A549 (cell line): ENCODE measurements around the gene TBRG4. TPM values are rescaled to one million over a fixed set of nuclear protein-coding genes. Genes with fewer than 3 reads are reported as not detected.

Experiments
- ATAC-seq, 2 experiments: fragments of 200-7000 bp in 1 of 2; fragments of >200 bp in 1 of 2; cut with Nextera tagmentation in 1 of 2; cut with Tn5 transposase in 1 of 2; 3 replicates each; pipeline versions ENCODE4 v1.8.0 to v1.9.1; 2018 to 2020; ENCODE audit warnings: mild to moderate bottlenecking in 1 of 2, moderate library complexity in 1 of 2
- CTCF ChIA-PET: fragments of 300-600 bp; sonication (Branson Sonifier 250); formaldehyde crosslinking; extraction: SDS; loops from one replicate; lab custom pipeline; 2021; ENCODE audit warnings: antibody characterized with exemption, inconsistent platforms; lab: Yijun Ruan, JAX
- POLR2A ChIA-PET: fragments of 350-600 bp; formaldehyde crosslinking; extraction: SDS; loops from one replicate; lab custom pipeline; 2021; ENCODE audit warnings: antibody characterized with exemption, inconsistent platforms; lab: Yijun Ruan, JAX
- DNase-seq, 2 experiments: peaks; one replicate each; pipeline versions ENCODE4 v3.0.0 to v3.0.0-alpha.2; 2011 to 2016; ENCODE audit warnings: low read depth in 1 of 2, low spot score in 1 of 2
- FAIRE-seq: peaks from 2 replicates; lab custom pipeline; 2011; peaks lifted over from hg19 to GRCh38; lab: Jason Lieb, UNC
- H3K27ac ChIP-seq, 2 experiments: fragments of >200 bp; sonication (Bioruptor Twin); formaldehyde crosslinking; 3 replicates each; pipeline ENCODE4 v1.5.1; 2016 to 2017
- H3K4me1 ChIP-seq: fragments of >200 bp; sonication (Bioruptor Twin); formaldehyde crosslinking; 3 replicates; pipeline ENCODE4 v1.6.1; 2016
- H3K4me2 ChIP-seq: fragments of >200 bp; sonication (Bioruptor Twin); formaldehyde crosslinking; 3 replicates; pipeline ENCODE4 v1.6.1; 2016
- H3K4me3 ChIP-seq: fragments of >200 bp; sonication (Bioruptor Twin); formaldehyde crosslinking; 3 replicates; pipeline ENCODE4 v1.5.1; 2016
- H3K9me3 ChIP-seq: fragments of >200 bp; sonication (Bioruptor Twin); formaldehyde crosslinking; 3 replicates; pipeline ENCODE4 v1.6.1; 2016
- BCL3 ChIP-seq: fragments of >200 bp; sonication (Bioruptor Twin); formaldehyde crosslinking; IDR thresholded peaks from 3 replicates; pipeline ENCODE4 v1.6.1; 2016
- CBX2 ChIP-seq: fragments of 200-600 bp; sonication (generic); IDR thresholded peaks from 2 replicates; pipeline ENCODE4 v1.6.1; 2016; ENCODE audit warnings: low read depth, mild to moderate bottlenecking, borderline replicate concordance
- CEBPB ChIP-seq, 2 experiments: fragments of >200 bp in 1 of 2; sonication (Bioruptor Twin) in 1 of 2; formaldehyde crosslinking in 1 of 2; IDR thresholded peaks; 2 replicates each; pipeline ENCODE4 v1.6.1; 2012 to 2016
- CHD2 ChIP-seq: fragments of 150-350 bp; IDR thresholded peaks from 2 replicates; pipeline ENCODE4 v1.6.1; 2014; ENCODE audit warnings: low read length; ENCODE audit not compliant: partially characterized antibody
- CHD4 ChIP-seq: fragments of 200-600 bp; sonication (generic); IDR thresholded peaks from 2 replicates; pipeline ENCODE4 v1.6.1; 2016; ENCODE audit warnings: antibody characterized with exemption, mild to moderate bottlenecking, borderline replicate concordance
- E2F6 ChIP-seq: IDR thresholded peaks from 2 replicates; pipeline ENCODE4 v1.6.1; 2012; ENCODE audit warnings: low read depth, borderline replicate concordance
- ELK1 ChIP-seq: fragments of 150-350 bp; IDR thresholded peaks from 2 replicates; pipeline ENCODE4 v1.6.1; 2014; ENCODE audit warnings: low read depth, mild to moderate bottlenecking, low read length
- FOSL2 ChIP-seq, 2 experiments: fragments of 450-650 bp in 1 of 2; fragments of >200 bp in 1 of 2; sonication (Bioruptor Twin) in 1 of 2; formaldehyde crosslinking; IDR thresholded peaks; 2 replicates each; pipeline versions ENCODE4 v1.5.0 to v1.6.1; 2016 to 2020; ENCODE audit warnings: mild to moderate bottlenecking in 1 of 2, moderate library complexity in 1 of 2
- HES2 ChIP-seq: fragments of >200 bp; sonication (Bioruptor Twin); formaldehyde crosslinking; IDR thresholded peaks from 2 replicates; pipeline ENCODE4 v1.6.1; 2016
- HEYL ChIP-seq: fragments of 250-450 bp; sonication (Bioruptor Pico); IDR thresholded peaks from 2 replicates; pipeline ENCODE4 v1.8.0; 2021; ENCODE audit warnings: mild to moderate bottlenecking, moderate library complexity
- MAFK ChIP-seq: fragments of 450-650 bp; IDR thresholded peaks from 2 replicates; pipeline ENCODE4 v1.6.1; 2014; ENCODE audit not compliant: partially characterized antibody
- MAX ChIP-seq: IDR thresholded peaks from 2 replicates; pipeline ENCODE4 v1.6.1; 2012
- PBX3 ChIP-seq: IDR thresholded peaks from 2 replicates; pipeline ENCODE4 v1.6.1; 2012
- POLR2A ChIP-seq: IDR thresholded peaks from 2 replicates; pipeline ENCODE4 v1.6.1; 2012; ENCODE audit warnings: mild to moderate bottlenecking, low read length
- RAD21 ChIP-seq, 2 experiments: fragments of >200 bp in 1 of 2; sonication (Bioruptor Twin) in 1 of 2; formaldehyde crosslinking in 1 of 2; IDR thresholded peaks in 1 of 2; conservative IDR thresholded peaks in 1 of 2; 2 replicates in 1 of 2; 3 replicates in 1 of 2; pipeline ENCODE4 v1.6.1; 2012 to 2018; ENCODE audit warnings: inconsistent platforms in 1 of 2
- RCOR1 ChIP-seq: fragments of 150-350 bp; IDR thresholded peaks from 2 replicates; pipeline ENCODE4 v1.6.1; 2014; ENCODE audit warnings: antibody characterized with exemption, low read length, low read depth
- RFX5 ChIP-seq: fragments of 450-650 bp; IDR thresholded peaks from 2 replicates; pipeline ENCODE4 v1.7.1; 2014; ENCODE audit warnings: antibody characterized with exemption, mild to moderate bottlenecking, moderate library complexity
- RNF2 ChIP-seq: fragments of 200-600 bp; sonication (generic); IDR thresholded peaks from 2 replicates; pipeline ENCODE4 v1.6.1; 2016; ENCODE audit warnings: low read depth, mild to moderate bottlenecking, antibody characterized with exemption, moderate library complexity, borderline replicate concordance
- SMC3 ChIP-seq: fragments of >200 bp; sonication (Bioruptor Twin); formaldehyde crosslinking; IDR thresholded peaks from 3 replicates; pipeline ENCODE4 v1.6.1; 2018; ENCODE audit warnings: inconsistent platforms
- TFCP2L1 ChIP-seq: fragments of 250-450 bp; sonication (Bioruptor Pico); IDR thresholded peaks from 2 replicates; pipeline ENCODE4 v1.5.0; 2021; ENCODE audit warnings: mild to moderate bottlenecking
- TP53 ChIP-seq: fragments of 250-450 bp; sonication (Bioruptor Pico); IDR thresholded peaks from 2 replicates; pipeline ENCODE4 v1.5.0; 2021; ENCODE audit warnings: mild to moderate bottlenecking, moderate library complexity
- USF2 ChIP-seq: fragments of 450-650 bp; IDR thresholded peaks from 2 replicates; pipeline ENCODE4 v1.6.1; 2014; ENCODE audit warnings: antibody characterized with exemption
- WGBS: methylation state at CpG from one replicate; pipeline ENCODE4 v1.1.6; 2017; ENCODE audit errors: missing lambda C conversion rate; 5-methylcytosine and 5-hydroxymethylcytosine counted together
- polyA plus RNA-seq, 4 experiments: library from polyadenylated mRNA; depleted of rRNA in 3 of 4; stranded (reverse); fragments of >200 nt; fragmentation: RNase III in 1 of 4; extraction: RNeasy Plus Mini Kit Qiagen cat#74134 plus additional on column Dnase treatment in 1 of 4; gene quantifications; 2 replicates in 3 of 4; 3 replicates in 1 of 4; pipeline ENCODE4 v1.2.3, GENCODE V29; 2011 to 2017

Gene TBRG4
- polyA plus RNA-seq, 2 of the 4 experiments (the other 2 are of a cell fraction) = 88.8 to 100 TPM

GRCh38 chr7:45088146-45088701 is 23.3 kb downstream of the TBRG4 start:
- H3K4me1 ChIP-seq = peaks cover 13% of the 10 kb centered on the region; the same call in 2 of the 3 replicates
- 89% methylated on average over 15 of the region's 29 CpGs for WGBS
- ATAC-seq = no peak
- no peak for TF ChIP-seq HES2
- TF ChIP-seq E2F6 = no peak
- TF ChIP-seq CHD2 = no peak
- TF ChIP-seq MAFK = no peak
- no peak for TF ChIP-seq ELK1
- TF ChIP-seq TFCP2L1 (CRISPR knock-in tag) = no peak
- TF ChIP-seq PBX3 = no peak
- no peak for TF ChIP-seq RAD21 (conservative IDR thresholded peaks at IDR 0.05 in 1 of 2, IDR thresholded peaks at IDR 0.05 in 1 of 2)
- no peak for TF ChIP-seq RFX5
- no peak for TF ChIP-seq BCL3
- TF ChIP-seq RNF2 = no peak
- no peak for TF ChIP-seq HEYL (CRISPR knock-in tag)
- TF ChIP-seq CHD4 = no peak
- TF ChIP-seq FOSL2 (IDR thresholded peaks at IDR 0.05) = no peak
- TF ChIP-seq FOSL2 (CRISPR knock-in tag; IDR thresholded peaks at IDR 0.05) = no peak
- no peak for TF ChIP-seq CEBPB (IDR thresholded peaks at IDR 0.05)
- TF ChIP-seq TP53 = no peak
- no peak for TF ChIP-seq CBX2
- no peak for TF ChIP-seq RCOR1
- no peak for TF ChIP-seq MAX
- TF ChIP-seq, all 56 proteins: peak for 0
- no peaks in the 10 kb centered on the region for H3K9me3 ChIP-seq
- POLR2A ChIA-PET = no interaction called here
- CTCF ChIA-PET = no interaction called here
- DNase-seq (no peak), FAIRE-seq (no peak)
- no peak overlapping the region; a peak in 2 of 6 replicates for H3K27ac ChIP-seq
- H3K4me2 ChIP-seq = peak overlapping the region; percentile 92; the same call in 2 of the 3 replicates
- no peak overlapping the region for H3K4me3 ChIP-seq

- ATAC-seq (no peak), DNase-seq (no peak), FAIRE-seq (no peak)
- ChIA-PET POLR2A (interaction anchor here (1.3 kb wide), 1 partner anchor 24 kb away, joined by 5 read pairs; the partner anchor contains the start of gene TBRG4), CTCF (no interaction called here)
- Histone ChIP-seq H3K27ac (no peak overlapping the region), H3K4me2 (no peak overlapping the region), H3K4me3 (no peak overlapping the region), H3K4me1 (peaks cover 7% of the 10 kb centered on the region; the same call in 2 of the 3 replicates), H3K9me3 (no peaks in the 10 kb centered on the region)
- 95% methylated on average over 5 of the region's 6 CpGs for WGBS
- TF ChIP-seq POLR2A (no peak), SMC3 (no peak), USF2 (no peak)
Measured at GRCh38 chr7:45087301-45088145, 24.0 kb downstream of the TBRG4 start.
